Omental fat pad (tissue), 4 donors: ENCODE measurements around the gene ZER1. TPM values are rescaled to one million over a fixed set of nuclear protein-coding genes. Genes with fewer than 3 reads are reported as not detected.

Source experiments
- ATAC-seq: fragments of 150-250 bp; one replicate; pipeline ENCODE4 v1.9.1; 2016; ENCODE audit warnings: mild to moderate bottlenecking, moderate library complexity; ENCODE audit not compliant: low FRiP score
- DNase-seq: peaks from one replicate; pipeline ENCODE4 v3.0.0-alpha.2; 2019; ENCODE audit warnings: low spot score
- CTCF ChIP-seq, 3 donors: fragments of 450-650 bp; IDR thresholded peaks; one replicate each; pipeline ENCODE4 v1.5.1; 2016 to 2017; ENCODE audit warnings: antibody characterized with exemption in 3 of 3, mild to moderate bottlenecking in 3 of 3, moderate library complexity in 2 of 3
- total RNA-seq, 4 donors: library from RNA; depleted of rRNA; stranded (reverse); fragments of >200 nt; gene quantifications; one replicate each; pipeline ENCODE4 v1.1.0, GENCODE V29; 2016

The ZER1 gene
- total RNA-seq, 4 donors from 2014 or later = 20.9 to 43.1 (median 30.7) TPM

- no peak for DNase-seq
- ATAC-seq = no peak
- TF ChIP-seq CTCF (IDR thresholded peaks at IDR 0.05) = no peak
Observed at GRCh38 chr9:128810873-128811272, 39.1 kb upstream of the ZER1 start.

GRCh38 chr9:128809831-128810230 lies 38.1 kb upstream of the ZER1 start:
- ATAC-seq (no peak), DNase-seq (no peak)
- TF ChIP-seq CTCF (IDR thresholded peaks at IDR 0.05) = no peak

- no peak for TF ChIP-seq CTCF (IDR thresholded peaks at IDR 0.05)
- ATAC-seq = no peak
Observed at GRCh38 chr9:128809036-128809599, 37.4 kb upstream of the ZER1 start.

GRCh38 chr9:128808543-128808942 lies 36.8 kb upstream of the ZER1 start:
- no peak for DNase-seq
- ATAC-seq = no peak
- TF ChIP-seq CTCF (IDR thresholded peaks at IDR 0.05) = no peak

More at GRCh38 chr9:128809036-128809599, 37.4 kb upstream of the ZER1 start:
- no peak for DNase-seq

- DNase-seq (no peak), ATAC-seq (no peak)
- TF ChIP-seq CTCF (IDR thresholded peaks at IDR 0.05) = no peak
Observed at GRCh38 chr9:128807827-128808226, 36.1 kb upstream of the ZER1 start.

- ATAC-seq = no peak
- no peak for TF ChIP-seq CTCF (IDR thresholded peaks at IDR 0.05)
- DNase-seq = no peak
Observed at GRCh38 chr9:128805661-128806060, 33.9 kb upstream of the ZER1 start.

- DNase-seq = no peak
- no peak for TF ChIP-seq CTCF (IDR thresholded peaks at IDR 0.05)
- ATAC-seq = no peak
Observed at GRCh38 chr9:128802482-128802881, 30.8 kb upstream of the ZER1 start.
